GM12892 (cell line): ENCODE measurements around the gene KRT85.

Source experiments
- POLR2A ChIP-seq: IDR thresholded peaks from 2 replicates; pipeline ENCODE4 v1.6.1; 2011; ENCODE audit warnings: low read depth, low read length, control low read depth
- POLR2AphosphoS5 ChIP-seq: IDR thresholded peaks from 2 replicates; pipeline ENCODE4 v1.6.1; 2011; ENCODE audit warnings: low read depth, low read length, control low read depth

DNA sequence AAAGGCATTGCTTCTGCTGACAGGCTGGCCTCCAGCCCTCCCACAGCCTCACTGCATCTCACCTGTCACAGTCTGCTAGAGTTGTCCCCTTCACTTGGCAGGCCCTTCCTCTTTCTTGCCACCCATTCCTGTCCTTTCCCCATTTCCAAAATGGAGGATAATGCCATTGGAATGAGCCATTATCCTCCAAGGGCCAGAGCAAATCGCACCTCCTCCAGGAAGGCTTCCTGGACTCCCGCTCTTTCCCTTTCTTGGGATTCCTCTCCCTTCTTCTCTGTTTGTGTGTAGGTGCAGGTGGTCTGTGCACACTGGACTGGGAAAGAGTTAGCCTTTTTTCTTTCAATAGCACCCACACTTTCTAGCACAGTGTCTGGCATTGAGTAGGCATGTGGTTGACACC, 35.1 kb upstream of the KRT85 start:
- TF ChIP-seq POLR2A = no peak
- TF ChIP-seq POLR2AphosphoS5 = no peak
